AG20443 (cell line): Measurements from ENCODE around the gene GRID2.

Experiments used
- DNase-seq: peaks from one replicate; pipeline ENCODE4 v3.0.0; 2012; ENCODE audit warnings: low spot score, mixed read lengths

Gene GRID2

GRCh38 chr4:92968996-92969395, 665.2 kb downstream of the GRID2 start:
- no peak for DNase-seq

- peak; percentile 64 for DNase-seq
These were observed 666.0 kb downstream of the GRID2 start for GRCh38 chr4:92969650-92970379.

DNA sequence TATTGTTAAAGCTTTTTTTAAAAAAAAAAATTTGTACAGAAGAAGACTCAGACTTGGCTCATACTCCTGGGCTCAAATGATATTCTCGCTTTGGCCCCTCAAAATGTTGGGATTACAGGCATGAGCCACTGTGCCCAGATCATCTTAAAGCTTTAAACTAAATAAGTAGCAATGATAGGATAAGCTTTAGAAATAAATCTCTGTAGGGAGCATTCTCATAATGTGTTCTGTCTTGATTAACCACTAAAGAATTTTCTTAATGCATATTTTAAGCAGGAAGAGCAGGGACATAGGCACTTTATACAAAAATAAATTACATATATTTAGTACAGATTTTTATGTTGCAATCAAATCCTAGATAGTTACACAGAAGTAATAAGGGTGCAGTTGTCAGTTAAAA, 667.2 kb downstream of the GRID2 start:
- DNase-seq: no peak

DNA sequence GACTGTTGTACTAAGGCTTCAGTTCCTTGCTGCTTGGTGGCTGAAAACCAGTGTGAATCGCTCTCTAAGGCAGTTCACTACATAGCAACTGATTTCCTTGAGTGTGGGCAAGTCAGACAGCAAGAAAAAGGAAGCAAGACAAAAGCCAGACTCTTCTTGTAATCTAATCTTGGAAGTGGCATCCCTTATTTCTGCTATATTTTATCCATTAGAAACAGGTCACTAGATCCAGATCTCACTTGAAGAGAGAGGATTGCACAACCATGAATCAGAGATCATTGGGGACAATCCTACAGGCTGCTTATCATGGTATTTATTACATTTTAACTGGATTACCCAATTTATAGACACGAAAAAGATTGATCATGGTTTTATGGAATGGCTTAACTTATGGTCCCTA, 684.5 kb downstream of the GRID2 start:
- no peak for DNase-seq

DNA sequence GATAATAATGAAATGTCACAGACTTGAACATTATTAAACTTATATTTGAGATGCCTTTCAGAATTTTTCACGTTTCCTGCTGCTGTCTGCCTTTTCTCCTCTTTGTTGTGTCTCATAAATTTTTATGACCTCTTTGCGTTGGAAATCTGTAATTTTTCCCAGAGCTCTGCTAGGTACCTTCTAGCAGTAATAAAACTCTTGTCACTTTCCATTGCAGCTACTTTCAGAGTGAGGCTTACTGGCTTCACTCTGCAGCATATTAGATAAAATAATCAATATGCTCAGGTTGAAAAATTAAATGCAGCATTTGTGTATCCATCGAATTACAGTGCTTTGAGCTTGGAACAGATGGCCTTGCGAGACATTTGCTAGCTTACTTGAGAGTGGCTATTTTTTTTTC, 689.0 kb downstream of the GRID2 start:
- no peak for DNase-seq

GRCh38 chr4:92994727-92995126, 691.0 kb downstream of the GRID2 start:
- DNase-seq: no peak

DNA sequence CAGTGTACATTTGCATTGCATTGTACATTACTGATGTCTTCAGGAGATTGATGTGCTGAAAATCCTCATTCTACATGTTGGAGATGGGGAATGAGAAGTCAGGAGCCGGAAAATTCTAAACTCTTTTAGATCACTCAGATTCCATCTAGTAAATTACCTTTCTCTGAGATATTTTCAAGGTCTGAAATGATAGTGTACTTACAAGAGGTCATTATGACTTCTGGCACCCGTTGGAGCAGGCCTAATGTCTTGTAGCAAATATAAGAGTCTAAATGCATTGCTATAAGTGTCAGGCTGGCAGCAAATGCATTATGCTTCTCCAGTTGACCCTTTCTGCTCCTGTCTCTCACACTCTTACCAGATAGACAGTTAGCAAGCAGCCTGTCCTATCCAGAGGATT, 692.8 kb downstream of the GRID2 start:
- no peak for DNase-seq

DNA sequence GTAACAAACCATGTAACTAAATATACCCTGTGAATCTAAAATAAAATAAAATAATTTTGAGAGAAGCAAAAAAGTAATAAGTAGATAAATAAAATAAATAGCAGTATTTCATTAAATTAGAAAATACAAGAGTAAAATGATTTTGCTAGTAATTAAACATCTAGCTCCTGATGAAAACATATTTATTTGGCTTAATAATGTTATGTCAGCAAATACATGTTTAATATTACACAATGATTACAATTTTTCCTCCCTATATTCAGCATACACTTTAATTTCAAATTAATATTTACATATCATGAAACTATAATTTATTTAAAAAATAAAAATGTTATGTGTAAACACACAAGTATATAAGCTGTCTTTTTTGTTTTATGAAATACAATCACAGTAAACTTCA, 697.1 kb downstream of the GRID2 start:
- no peak for DNase-seq

DNA sequence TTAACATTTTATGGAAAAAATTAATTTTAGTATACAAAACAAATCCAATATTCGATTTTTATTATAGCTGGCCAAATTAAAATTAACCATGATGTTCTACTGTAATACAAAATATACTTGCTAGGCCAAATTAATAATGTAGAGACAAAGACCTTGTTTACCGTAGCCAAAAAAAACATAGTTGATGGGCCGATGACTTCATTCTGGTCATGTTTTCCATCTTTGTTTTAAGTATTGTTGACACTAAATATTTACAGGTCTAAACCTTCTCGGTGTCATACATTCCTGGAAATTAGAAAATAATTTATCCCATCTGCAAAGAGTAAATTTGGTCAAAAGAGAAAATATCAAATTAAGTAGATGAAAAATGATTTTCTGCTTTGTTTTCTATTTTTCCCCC, 698.5 kb downstream of the GRID2 start:
- DNase-seq: no peak

DNA sequence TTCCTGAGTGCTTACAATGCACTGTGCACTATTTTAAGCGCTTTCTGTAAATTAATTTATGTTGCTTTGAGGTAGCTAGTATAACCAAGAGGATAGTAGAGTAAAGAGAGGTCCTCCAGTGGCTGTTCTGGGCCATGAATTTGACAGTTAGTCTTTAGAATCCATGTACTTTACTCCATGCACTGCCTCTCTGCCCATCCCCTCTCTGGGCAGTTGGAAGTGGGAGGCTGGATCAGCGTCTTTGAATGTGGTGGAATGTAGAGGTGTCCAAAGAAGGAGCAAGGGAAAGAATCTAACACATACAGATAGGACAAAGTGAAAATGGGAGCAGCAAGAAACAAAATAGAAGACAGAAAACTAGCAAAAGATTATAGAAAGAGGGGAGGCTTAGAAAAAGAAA, 712.6 kb downstream of the GRID2 start:
- no peak for DNase-seq

DNA sequence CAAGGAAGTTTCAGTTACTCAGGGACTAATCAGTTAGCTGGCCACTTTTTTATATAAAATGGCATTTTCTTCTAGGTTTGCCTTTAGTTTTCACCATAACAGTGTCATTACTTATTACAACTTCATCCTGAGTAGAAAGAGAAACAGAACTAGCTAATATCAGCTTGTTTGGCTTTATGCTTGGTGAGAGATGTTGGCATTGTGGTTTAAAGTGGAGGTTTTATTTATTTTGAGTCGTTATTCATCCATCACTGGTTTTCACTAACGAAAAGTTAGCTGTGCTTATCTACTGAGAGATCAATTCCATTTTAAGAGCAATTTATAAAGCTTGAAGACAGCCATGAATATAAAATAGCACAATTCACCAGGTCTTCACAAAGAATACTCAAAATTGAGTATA, 714.5 kb downstream of the GRID2 start:
- no peak for DNase-seq

DNA sequence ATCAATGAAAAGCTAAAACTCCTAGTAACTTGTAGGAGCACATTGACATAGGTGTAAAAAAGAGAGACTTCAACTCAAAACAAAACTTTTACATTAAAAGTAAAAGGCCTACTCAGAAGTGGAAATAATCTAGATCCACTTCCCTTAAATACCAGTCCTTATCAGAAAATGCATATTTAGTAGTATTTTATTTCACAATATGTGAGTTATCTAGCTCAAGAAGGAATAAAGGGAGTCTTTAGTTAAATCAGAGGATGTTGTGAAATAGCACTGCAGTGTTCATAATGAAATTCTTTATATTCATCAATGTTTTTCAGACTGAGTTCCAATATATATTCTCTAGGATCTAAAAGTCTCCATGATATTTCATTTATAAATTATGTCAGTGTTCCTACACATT, 715.0 kb downstream of the GRID2 start:
- no peak for DNase-seq

GRCh38 chr4:93029769-93030168, 726.0 kb downstream of the GRID2 start:
- no peak for DNase-seq

DNA sequence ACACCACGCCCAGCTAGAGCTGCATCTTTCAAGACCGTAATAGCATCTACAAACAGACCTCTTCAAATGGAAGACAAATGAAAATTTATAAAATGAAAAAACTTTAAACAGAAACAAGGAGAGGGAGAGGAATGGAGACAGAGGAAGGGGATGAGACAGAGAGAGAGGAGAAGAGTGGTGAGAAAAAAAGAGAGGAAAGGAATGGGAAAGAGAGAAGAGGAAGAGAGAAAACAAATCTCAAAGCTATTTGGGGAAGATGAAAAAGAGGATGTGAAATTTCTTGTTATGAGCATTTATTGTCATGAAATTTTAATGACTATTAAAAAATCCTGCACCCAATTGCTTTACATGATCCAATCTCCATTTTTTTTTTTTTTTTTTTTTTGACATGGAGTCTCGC, 726.9 kb downstream of the GRID2 start:
- DNase-seq: no peak

DNA sequence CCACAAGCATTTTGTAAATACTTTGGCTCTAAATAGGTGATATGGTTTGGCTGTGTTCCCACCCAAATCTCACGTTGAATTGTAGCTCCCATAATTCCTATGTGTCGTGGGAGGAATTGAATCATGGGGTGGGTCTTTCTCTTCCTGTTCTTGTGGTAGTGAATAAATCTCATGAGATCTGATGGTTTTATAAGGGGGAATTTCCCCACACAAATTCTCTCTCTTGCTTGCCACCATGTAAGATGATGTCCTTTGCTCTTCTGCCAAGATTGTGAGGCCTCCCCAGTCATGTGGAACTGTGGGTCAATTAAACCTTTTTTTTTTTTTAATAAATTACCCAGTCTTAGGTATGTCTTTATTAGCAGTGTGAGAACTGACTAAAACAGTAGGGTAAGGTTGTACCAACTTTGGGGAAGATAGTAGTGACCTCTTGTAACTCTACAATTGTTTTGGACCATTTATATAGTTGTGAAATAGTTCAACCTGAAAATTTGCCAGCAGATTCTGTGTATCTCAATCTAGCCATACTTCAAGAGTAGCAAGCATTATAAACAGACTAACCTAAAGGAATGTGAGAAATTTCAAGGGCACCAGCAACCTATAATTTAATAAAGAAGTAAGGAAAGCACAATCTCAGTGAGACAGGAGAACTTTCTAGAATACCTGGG, 727.8 kb downstream of the GRID2 start:
- no peak for DNase-seq

DNA sequence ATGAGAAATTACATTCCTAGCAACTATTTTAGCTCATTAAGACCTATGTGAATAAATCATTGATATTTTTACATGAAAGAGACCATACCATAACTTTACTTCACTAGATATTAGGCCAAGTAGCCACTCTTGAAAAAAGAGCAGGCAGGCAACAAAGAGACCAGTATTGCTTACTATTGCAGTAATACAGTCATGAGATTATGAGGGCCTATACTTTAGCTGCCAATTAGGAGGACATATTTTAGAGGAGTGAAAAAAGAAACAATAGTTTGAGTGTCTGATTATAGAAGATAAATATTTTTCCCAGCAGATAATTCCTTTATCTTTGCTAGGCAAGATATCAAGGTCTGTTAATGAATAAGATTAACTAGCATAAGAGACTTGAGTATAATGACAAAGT, 739.0 kb downstream of the GRID2 start:
- DNase-seq: no peak

DNA sequence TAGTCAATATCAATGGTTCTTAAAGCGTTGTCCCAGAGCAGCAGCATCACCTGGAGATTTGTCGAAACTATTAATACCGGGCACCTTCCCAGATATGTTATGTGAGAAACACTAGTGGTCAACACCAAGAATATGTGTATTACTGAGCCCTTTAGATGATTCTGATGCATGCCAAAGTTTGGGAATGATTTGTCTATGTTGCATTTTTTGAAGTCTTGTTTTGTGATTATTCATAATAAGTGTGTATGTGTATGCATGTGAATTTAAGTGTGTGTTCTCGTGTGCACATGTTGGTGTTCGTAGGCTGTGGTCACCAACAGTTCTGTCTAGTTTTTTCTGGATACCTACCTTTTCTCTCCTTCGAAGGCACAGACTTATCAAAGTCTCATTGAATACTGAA, 749.4 kb downstream of the GRID2 start:
- no peak for DNase-seq

DNA sequence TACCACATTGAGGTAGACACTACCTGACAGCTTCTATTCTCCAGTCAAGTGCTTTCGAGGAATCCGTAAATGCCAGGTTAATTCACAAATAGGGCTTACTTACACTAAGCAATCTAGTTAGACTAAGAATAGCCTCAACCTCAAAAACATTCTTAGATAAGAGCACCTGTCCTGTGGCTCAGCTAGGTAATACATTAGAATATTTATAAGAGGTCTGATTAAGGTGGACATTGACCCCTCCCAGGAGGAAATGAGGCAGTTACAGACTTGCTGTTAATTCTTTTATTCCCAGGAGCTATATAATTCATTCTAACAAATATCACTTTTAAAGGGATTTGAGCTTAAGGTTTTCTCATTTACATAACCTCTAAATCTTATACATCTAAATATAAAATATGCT, 758.1 kb downstream of the GRID2 start:
- DNase-seq: no peak

DNA sequence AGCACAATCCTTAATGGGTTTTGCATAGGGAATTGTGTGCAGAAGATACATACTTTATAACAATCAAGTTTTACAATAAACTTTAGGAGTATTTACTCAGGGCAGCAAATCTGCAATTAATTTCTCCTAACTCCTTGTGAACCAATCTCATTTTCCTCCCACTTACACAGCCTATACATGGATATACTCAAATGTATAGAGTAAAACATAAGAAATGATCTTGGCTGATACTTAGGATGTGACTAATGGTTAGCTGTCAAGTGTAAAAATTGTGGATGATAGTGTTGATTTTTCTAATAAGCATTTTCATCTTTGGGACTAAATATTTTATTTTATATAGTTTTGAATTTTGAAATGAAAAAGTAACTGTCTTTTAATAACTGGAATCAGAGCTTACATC, 759.6 kb downstream of the GRID2 start:
- no peak for DNase-seq

- no peak for DNase-seq
These were observed 762.0 kb downstream of the GRID2 start for GRCh38 chr4:93065790-93066189.

DNA sequence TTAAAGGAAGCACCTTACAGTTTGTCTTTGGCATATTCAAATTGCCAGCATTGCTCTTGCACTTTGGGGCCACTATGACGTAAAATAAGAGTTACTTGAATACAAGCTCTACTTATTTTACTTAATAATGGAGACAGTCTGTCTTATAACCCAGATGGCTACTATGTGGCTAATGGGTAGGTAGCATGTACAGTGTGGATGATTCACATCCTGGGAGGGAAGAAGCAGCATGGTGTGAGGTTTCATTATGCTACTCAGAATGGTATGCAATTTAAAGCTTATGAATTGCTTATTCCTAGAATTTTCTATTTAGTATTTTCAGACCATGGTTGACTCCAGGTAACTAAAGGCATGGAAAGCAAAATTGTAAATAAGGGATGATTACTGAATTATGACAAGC, 763.0 kb downstream of the GRID2 start:
- no peak for DNase-seq

DNA sequence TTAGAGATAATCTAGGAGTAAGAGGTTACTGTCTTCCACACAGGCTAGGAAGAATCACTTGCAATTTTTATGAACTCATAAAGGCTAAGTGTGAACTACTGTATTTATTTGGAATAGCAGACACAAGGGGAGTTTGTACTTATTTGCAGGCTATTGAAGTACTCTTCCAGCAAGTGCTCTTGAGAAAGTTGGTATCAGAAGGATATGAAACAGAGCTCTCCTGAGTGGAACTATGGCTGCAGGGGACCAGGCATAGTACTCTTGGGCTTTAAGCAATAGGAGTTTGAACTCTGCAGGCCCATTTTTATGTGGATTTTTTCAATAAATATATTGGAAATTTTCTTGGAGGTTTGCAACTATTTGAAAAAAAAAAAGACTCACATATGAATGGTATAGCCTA, 768.5 kb downstream of the GRID2 start:
- no peak for DNase-seq

GRCh38 chr4:93080316-93080715, 776.5 kb downstream of the GRID2 start:
- no peak for DNase-seq
